Hippocampal formation (tissue), 2 donors: Measurements from ENCODE around the gene SFT2D3.
"Not testable (repeated sequence)": the region's sequence is repeated elsewhere in the genome, so short reads cannot be mapped to it uniquely, and the experiment has no call there.

Experiments used
- DNase-seq, 2 donors: peaks; one replicate each; lab custom pipeline; 2025; lab: John Stamatoyannopoulos, UW

SFT2D3 gene

DNA sequence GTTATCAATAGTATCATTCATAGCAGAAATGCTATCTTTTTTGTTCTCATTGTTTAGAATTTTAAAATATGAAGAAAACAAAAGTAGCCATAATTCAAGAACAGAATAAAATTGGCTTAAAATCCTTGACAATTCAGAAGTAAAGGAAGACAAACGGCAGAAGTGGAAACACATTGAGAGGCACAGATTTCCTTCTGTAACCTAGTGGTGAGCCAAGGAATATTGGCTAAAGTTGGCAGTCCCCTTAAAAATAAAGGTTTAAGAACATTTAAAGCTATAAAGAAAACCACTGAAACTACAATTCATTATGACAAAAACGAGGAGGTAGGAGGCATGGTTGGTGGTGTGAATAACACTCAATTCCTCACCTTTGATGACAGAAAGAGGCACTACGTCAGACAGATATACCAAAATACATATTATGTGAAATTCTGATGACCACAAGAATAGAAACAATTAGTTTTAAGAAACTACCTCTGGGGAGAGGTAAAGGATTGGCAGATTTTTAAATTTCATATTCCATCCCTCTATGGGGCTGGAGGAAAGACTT lies 42.3 kb downstream of the SFT2D3 start:
- no peak for DNase-seq

DNA sequence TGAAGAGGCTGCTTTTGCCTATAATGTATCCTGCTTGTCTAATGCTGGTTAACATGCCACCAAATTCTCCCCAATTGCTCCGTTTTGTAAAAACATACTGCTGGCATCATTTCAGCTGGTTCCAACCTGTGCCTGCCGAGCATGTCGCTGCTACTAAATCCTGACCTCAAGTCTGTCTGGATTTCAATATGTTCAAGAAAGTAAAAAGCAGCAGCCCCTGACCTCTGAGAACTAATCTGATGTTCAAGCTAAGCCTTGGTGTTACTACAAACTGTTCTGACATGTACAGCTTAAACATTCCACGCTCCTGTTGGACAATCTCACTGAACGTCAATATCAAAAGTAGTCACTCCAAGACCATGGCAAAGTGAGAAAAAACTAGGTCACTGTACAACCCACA lies 46.3 kb downstream of the SFT2D3 start:
- DNase-seq: no peak

DNA sequence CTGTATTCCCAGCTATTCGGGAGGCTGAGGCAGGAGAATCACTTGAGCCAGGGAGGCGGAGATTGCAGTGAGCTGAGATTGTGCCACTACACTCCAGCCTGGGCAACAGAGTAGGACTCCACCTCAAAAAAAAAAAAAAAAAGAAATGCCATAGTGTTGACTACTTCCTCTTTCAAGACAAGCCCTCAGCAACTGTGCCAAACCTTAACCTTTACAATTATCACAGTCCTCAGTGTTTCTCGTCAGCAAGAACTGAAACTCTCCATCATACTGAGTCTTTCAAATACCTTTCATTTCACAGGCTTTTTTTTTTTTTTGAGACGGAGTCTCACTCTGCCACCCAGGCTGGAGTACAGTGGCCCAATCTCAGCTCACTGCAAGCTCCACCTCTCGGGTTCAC lies 48.2 kb downstream of the SFT2D3 start:
- not testable (repeated sequence) for DNase-seq

GRCh38 chr2:127753374-127753773 lies 52.1 kb downstream of the SFT2D3 start:
- no peak for DNase-seq

- DNase-seq: no peak
These were observed 52.9 kb downstream of the SFT2D3 start for GRCh38 chr2:127754186-127754585.
